GM19463 (cell line): Measurements from ENCODE around the gene TMEM185A.
"Not testable (repeated sequence)": the region's sequence is repeated elsewhere in the genome, so short reads cannot be mapped to it uniquely, and the experiment has no call there.

Experiments used
- ATAC-seq: cut with Tn5 transposase; IDR thresholded peaks from one replicate; pipeline ENCODE4 v1.9.1; 2021; ENCODE audit warnings: mild to moderate bottlenecking, moderate library complexity; ENCODE audit not compliant: unreplicated experiment

TMEM185A gene

DNA sequence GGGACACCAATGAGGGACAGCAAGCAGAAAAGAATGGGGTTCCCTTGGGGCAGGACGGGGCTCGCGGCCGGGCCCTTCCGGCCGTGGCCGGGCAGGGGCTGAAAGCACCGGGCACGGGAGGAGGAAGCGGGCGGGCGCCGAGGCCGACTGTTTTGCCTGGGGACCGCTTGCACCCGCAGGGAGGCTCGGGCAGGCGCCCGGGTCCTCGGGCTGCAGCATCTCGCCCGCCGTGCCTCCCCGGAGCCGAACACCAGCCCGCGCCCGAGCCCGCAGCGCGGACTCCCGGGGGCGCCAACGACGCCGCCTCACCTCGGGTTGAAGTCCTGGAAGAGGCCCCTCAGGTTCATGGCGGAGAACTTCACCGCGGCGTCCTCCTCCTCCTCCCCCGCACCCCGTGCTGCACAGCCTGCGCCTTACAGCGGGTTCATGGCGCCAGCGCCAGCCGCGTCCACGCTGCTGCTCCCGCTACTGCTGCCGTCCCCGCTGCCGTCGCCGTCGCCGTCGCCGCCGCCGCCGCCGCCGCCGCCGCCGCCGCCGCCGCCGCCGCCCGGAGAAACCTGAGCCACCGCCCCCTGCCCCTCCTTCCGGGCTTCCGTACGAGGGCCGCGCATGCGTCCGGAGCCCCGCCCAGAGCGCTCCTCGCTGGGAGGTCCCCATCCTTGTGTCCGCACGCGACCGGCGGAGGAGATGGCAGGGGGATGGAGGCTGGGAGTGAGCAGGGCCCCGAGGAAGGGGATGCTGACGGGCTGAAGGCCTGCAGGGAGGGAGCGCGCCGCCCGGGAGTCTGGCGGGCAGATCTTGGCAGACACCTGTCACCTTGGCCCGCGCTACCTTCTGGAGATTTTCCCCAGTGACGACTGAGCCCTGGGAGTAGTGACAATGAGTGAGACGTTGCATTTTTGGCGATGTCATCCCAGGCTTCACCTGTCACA lies at the start of gene TMEM185A:
TSS of gene TMEM185A (minus strand) at position 559 of the 932 bp plus-strand sequence. CDS start at position 347, 212 bp downstream.
- peak; percentile 88 for ATAC-seq

DNA sequence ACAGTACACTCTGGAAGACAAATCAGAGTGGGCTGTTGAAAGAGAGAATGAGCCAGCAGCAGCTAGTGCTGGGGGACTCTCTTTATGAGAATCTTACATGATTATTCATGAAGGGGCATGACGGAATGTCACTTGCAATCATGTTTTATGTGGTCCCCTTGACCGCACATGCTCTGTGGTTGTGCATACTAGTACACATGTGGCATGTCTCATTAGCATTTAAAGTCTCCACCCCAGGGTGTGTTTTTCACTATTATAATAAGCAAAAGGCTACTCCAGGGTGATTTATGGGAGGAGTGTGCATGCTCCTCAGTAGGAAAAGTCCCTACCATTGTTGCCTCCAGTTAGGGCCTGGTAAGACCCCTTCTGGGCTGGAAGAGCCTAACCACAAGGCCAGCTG lies 49.6 kb upstream of the TMEM185A start:
- no peak for ATAC-seq

- ATAC-seq = not testable (repeated sequence)
Observed at GRCh38 chrX:149679164-149679678, 47.6 kb upstream of the TMEM185A start.

DNA sequence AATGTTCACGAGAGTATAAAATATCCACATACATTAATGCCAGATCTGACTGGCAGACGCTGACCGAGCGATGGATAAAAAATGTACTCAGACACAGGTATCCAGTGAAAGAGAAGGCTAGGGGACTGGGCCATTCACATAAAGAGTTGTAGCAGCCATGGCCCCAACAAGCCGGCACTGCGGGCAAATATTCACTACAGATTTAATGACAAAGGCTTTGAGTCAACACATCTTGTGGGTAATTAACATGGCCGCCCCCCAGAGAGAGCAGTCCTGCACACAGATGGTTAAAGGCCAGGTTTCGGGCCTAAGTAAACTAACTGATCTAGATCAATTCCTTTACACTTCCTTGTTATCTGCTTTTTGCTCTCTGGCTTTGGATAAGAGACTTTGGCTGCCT lies 44.0 kb upstream of the TMEM185A start:
- not testable (repeated sequence) for ATAC-seq

- not testable (repeated sequence) for ATAC-seq
Observed at GRCh38 chrX:149675088-149675487, 43.5 kb upstream of the TMEM185A start.

GRCh38 chrX:149660613-149661012 lies 29.0 kb upstream of the TMEM185A start:
- ATAC-seq = not testable (repeated sequence)

- ATAC-seq = not testable (repeated sequence)
Observed at GRCh38 chrX:149656260-149656884, 24.8 kb upstream of the TMEM185A start.

DNA sequence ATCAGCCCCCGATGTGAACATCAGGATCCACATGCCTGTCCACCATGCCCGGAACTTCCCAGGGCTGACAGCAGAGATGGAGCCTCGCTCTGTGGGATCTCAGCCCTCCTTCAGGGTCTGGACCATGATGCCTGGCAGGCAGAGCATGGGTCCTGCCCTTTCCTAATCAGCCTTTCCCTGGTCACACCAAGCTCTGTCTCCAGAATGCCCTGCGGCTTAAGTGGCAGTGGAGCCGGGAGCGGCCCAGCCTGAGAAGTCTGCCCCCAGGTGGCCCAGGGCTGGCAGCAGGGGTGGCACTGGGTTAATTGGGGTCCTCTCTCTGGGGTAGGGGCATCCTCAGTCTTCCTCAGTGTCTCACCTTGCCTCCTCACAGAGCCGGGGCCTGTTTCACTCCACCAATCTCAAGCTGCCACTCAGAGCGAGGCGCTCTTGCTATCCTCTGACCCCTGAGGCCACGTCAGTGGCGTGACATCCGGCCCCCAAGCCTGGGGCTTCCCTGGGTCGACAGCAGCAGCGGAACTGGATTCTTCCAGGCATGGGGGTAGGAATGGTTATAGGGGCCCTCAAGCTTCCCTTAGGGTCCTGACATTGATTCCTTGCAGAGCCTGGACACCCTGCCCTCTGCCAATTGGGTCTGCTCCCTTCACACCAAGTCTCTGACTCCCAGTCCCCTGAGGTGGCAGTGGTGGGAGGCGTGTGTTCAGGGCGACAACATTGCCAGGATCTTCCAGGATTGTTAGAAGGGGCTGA lies 20.8 kb upstream of the TMEM185A start:
- ATAC-seq = no peak

DNA sequence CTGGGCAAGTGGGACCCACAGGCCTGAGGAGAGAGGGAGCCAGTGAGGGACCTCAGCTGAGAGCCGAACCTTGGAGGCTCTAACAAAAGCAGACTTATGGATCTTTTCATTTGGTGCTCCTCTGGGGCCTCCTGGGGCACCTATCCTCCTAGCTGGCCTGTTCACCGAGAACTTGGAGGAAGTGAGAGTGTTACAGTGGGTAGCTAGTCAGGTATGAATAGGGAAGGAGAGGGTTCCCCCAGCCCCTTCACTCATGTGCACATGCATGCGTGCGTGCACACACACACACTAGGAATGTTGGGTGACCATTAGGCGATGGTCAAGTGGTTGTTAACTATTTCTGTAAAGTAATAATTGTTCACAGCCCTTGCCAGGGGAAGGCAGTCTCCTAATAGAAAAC lies 18.6 kb upstream of the TMEM185A start:
- no peak for ATAC-seq

GRCh38 chrX:149648932-149649331 lies 17.3 kb upstream of the TMEM185A start:
- ATAC-seq = no peak

- no peak for ATAC-seq
Observed at GRCh38 chrX:149647505-149647904, 15.9 kb upstream of the TMEM185A start.

GRCh38 chrX:149643496-149643895 lies 11.9 kb upstream of the TMEM185A start:
- ATAC-seq = no peak

DNA sequence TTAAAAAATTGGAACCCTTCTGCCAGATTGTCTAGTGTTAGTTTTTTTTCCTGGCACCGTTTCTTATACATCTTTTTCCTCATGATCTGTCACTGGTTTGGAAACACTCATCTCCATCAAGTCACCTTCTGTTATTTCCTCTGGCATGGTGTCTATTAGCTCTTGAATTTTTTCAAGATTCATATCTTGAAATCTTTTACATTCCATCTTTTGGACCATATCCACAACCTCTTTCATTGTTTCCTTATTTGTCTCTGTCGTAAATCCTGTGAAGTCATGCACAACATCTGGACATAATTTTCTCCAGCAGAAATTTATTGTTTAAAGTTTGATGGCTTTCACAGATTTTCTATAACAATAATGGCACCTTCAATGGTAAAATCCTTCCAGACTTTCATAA lies 10.2 kb upstream of the TMEM185A start:
- no peak for ATAC-seq

DNA sequence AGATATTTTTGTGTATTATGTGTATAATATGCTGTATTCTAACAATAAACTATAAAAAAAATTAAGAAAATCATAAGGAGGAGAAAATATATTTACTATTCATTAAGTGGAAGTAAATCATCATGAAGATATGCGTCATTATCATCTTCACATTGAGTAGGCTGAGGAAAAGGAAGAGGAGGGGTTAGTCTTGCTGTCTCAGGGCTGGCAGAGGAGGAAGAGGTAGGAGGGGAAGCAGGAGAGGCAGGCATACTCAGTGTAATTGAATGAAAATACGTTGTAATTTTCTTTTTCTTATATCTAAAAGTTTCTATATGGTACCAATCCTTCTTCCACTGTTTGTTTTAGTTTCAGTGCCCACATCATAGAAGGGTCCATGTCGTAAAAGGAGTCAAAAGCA lies 9.8 kb upstream of the TMEM185A start:
- ATAC-seq = no peak

DNA sequence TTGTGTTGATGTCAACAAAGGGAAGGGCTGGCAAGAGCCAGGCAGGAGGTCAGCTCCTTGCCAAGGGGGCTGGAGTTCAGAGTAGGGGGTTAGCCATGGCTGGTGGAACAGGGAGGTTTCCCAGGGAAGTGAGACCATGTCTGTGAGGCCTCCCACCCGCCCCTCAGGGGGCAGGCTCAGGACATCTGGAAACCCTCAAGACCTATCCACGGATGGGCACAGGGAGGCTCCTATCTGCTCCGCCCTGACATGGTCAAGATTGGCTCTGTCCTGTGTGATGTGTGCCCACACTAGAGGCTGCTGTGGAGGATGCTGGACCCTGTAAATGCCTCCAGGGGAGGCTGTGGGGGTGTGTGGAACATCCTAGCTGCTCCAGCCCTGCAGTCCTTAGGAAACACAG lies 8.0 kb upstream of the TMEM185A start:
- ATAC-seq = no peak

- ATAC-seq = no peak
Observed at GRCh38 chrX:149638860-149639259, 7.3 kb upstream of the TMEM185A start.

- ATAC-seq = no peak
Observed at GRCh38 chrX:149633511-149633910, 1.9 kb upstream of the TMEM185A start.

- peak; percentile 13 for ATAC-seq
Observed at GRCh38 chrX:149630681-149631233, 835 bp downstream of the TMEM185A start.

DNA sequence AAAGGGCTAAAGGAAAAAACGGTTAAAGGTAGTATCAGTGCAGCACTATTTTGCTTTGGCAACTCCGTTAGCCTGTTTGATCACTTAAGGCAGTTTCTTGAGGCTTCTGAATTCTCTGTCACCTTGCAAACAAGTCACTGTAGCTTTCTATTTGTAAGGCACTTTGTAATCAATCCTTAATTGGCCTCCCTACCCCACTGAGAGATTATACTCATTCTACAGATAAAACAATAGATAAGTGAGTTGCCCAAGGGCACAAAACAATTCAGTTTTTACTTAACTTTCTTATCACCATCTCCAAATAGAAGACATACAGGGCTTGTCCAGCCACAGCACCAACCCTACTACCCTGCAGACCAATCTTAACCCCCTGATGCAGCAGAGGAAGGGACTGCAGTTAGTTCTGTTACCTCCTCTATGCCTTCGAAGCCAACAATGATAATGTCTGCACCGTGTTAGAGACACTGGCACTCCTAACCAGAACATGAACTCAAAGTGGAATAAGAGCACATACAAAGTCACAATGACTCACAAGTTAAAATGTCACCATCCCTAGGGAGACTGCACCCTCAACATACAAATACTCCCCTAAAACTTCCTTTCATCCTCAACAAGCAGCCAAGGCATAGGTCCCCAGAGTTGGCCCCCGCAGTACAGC lies 1.7 kb downstream of the TMEM185A start:
- ATAC-seq = no peak

GRCh38 chrX:149628768-149629167 lies 2.8 kb downstream of the TMEM185A start:
- no peak for ATAC-seq
